IPS-20b (cell line): ENCODE measurements around the gene RHOJ.
"Not testable (repeated sequence)": the region's sequence is repeated elsewhere in the genome, so short reads cannot be mapped to it uniquely, and the experiment has no call there.

Experiments used
- H3K27ac ChIP-seq: one replicate; pipeline ENCODE4 v1.5.1; 2013; ENCODE audit warnings: low read length
- H3K27me3 ChIP-seq: 2 replicates; pipeline ENCODE4 v1.6.1; 2013; ENCODE audit warnings: mild to moderate bottlenecking, low read length, inconsistent platforms; ENCODE audit not compliant: insufficient read depth
- H3K36me3 ChIP-seq: 2 replicates; pipeline ENCODE4 v1.6.1; 2013; ENCODE audit warnings: low read depth, mild to moderate bottlenecking, inconsistent platforms, low read length, moderate library complexity; ENCODE audit not compliant: insufficient read depth
- H3K4me1 ChIP-seq: 2 replicates; pipeline ENCODE4 v1.6.1; 2013; ENCODE audit warnings: mild to moderate bottlenecking, control low read depth, inconsistent platforms, low read length, moderate library complexity; ENCODE audit not compliant: insufficient read depth
- H3K4me3 ChIP-seq: 2 replicates; pipeline ENCODE4 v1.5.1; 2013; ENCODE audit warnings: mild to moderate bottlenecking, low read length, inconsistent platforms
- H3K9ac ChIP-seq: 2 replicates; pipeline ENCODE4 v1.6.1; 2013; ENCODE audit warnings: low read depth, mild to moderate bottlenecking, inconsistent platforms, low read length, moderate library complexity
- H3K9me3 ChIP-seq: 2 replicates; pipeline ENCODE4 v1.6.1; 2013; ENCODE audit warnings: mild to moderate bottlenecking, low read depth, low read length, inconsistent platforms; ENCODE audit not compliant: insufficient read depth

The RHOJ gene

GRCh38 chr14:63269561-63270225 is 65.5 kb downstream of the RHOJ start:
- H3K27me3 ChIP-seq = no peaks in the 10 kb centered on the region
- H3K9me3 ChIP-seq = peaks cover 10% of the 10 kb centered on the region
- H3K27ac ChIP-seq = no peak overlapping the region
- no peak overlapping the region for H3K4me3 ChIP-seq
- no peaks in the 10 kb centered on the region for H3K4me1 ChIP-seq
- no peak overlapping the region for H3K9ac ChIP-seq
- no peaks in the 10 kb centered on the region for H3K36me3 ChIP-seq

- Histone ChIP-seq H3K4me1 (no peaks in the 10 kb centered on the region), H3K4me3 (no peak overlapping the region), H3K27me3 (no peaks in the 10 kb centered on the region), H3K9ac (no peak overlapping the region), H3K9me3 (no peaks in the 10 kb centered on the region), H3K36me3 (no peaks in the 10 kb centered on the region), H3K27ac (no peak overlapping the region)
Measured at GRCh38 chr14:63273129-63273528, 68.9 kb downstream of the RHOJ start.

- Histone ChIP-seq H3K36me3 (no peaks in the 10 kb centered on the region), H3K9me3 (no peaks in the 10 kb centered on the region), H3K27ac (no peak overlapping the region), H3K4me3 (no peak overlapping the region), H3K27me3 (no peaks in the 10 kb centered on the region), H3K4me1 (no peaks in the 10 kb centered on the region), H3K9ac (no peak overlapping the region)
Measured at GRCh38 chr14:63273717-63274655, 69.7 kb downstream of the RHOJ start.

- Histone ChIP-seq H3K9ac (no peak overlapping the region), H3K4me1 (no peaks in the 10 kb centered on the region), H3K4me3 (no peak overlapping the region), H3K9me3 (no peaks in the 10 kb centered on the region), H3K27ac (no peak overlapping the region), H3K27me3 (no peaks in the 10 kb centered on the region), H3K36me3 (no peaks in the 10 kb centered on the region)
Measured at GRCh38 chr14:63275611-63276010, 71.4 kb downstream of the RHOJ start.

- no peaks in the 10 kb centered on the region for H3K9me3 ChIP-seq
- no peak overlapping the region for H3K4me3 ChIP-seq
- H3K36me3 ChIP-seq = no peaks in the 10 kb centered on the region
- H3K9ac ChIP-seq = no peak overlapping the region
- no peaks in the 10 kb centered on the region for H3K4me1 ChIP-seq
- H3K27ac ChIP-seq = no peak overlapping the region
- H3K27me3 ChIP-seq = no peaks in the 10 kb centered on the region
Measured at GRCh38 chr14:63276016-63276415, 71.8 kb downstream of the RHOJ start.

- H3K9ac ChIP-seq = no peak overlapping the region
- no peaks in the 10 kb centered on the region for H3K27me3 ChIP-seq
- H3K36me3 ChIP-seq = no peaks in the 10 kb centered on the region
- H3K27ac ChIP-seq = no peak overlapping the region
- no peak overlapping the region for H3K4me3 ChIP-seq
- H3K9me3 ChIP-seq = no peaks in the 10 kb centered on the region
- no peaks in the 10 kb centered on the region for H3K4me1 ChIP-seq
Measured at GRCh38 chr14:63276492-63277342, 72.5 kb downstream of the RHOJ start.

- no peaks in the 10 kb centered on the region for H3K9me3 ChIP-seq
- no peaks in the 10 kb centered on the region for H3K36me3 ChIP-seq
- H3K4me3 ChIP-seq = no peak overlapping the region
- H3K4me1 ChIP-seq = no peaks in the 10 kb centered on the region
- no peak overlapping the region for H3K9ac ChIP-seq
- H3K27ac ChIP-seq = no peak overlapping the region
- no peaks in the 10 kb centered on the region for H3K27me3 ChIP-seq
Measured at GRCh38 chr14:63277591-63278183, 73.4 kb downstream of the RHOJ start.

- not testable (repeated sequence) for H3K4me3 ChIP-seq, H3K36me3 ChIP-seq, H3K27ac ChIP-seq
Measured at GRCh38 chr14:63279933-63280332, 75.7 kb downstream of the RHOJ start.

GRCh38 chr14:63282997-63283883 is 79.0 kb downstream of the RHOJ start:
- Histone ChIP-seq H3K4me3 (no peak overlapping the region), H3K36me3 (no peaks in the 10 kb centered on the region), H3K9ac (no peak overlapping the region), H3K27me3 (no peaks in the 10 kb centered on the region), H3K27ac (no peak overlapping the region), H3K4me1 (peaks cover 5% of the 10 kb centered on the region), H3K9me3 (no peaks in the 10 kb centered on the region)

More at GRCh38 chr14:63279933-63280332, 75.7 kb downstream of the RHOJ start:
- not testable (repeated sequence) for H3K9me3 ChIP-seq, H3K4me1 ChIP-seq, H3K27me3 ChIP-seq, H3K9ac ChIP-seq

- Histone ChIP-seq H3K27me3 (no peaks in the 10 kb centered on the region), H3K27ac (no peak overlapping the region)
Measured at GRCh38 chr14:63283884-63284248, 79.6 kb downstream of the RHOJ start.

More at GRCh38 chr14:63283884-63284248, 79.6 kb downstream of the RHOJ start:
- Histone ChIP-seq H3K9me3 (no peaks in the 10 kb centered on the region), H3K4me3 (no peak overlapping the region), H3K36me3 (no peaks in the 10 kb centered on the region), H3K9ac (no peak overlapping the region), H3K4me1 (peaks cover 5% of the 10 kb centered on the region)
